ENCODE results near the gene KCNK13. TPM values are rescaled to one million over a fixed set of nuclear protein-coding genes. Genes with fewer than 3 reads are reported as not detected.

The KCNK13 gene
- polyA plus RNA-seq, 1 of the 3 experiments (the other 2 are of a cell fraction), result not detected

DNA sequence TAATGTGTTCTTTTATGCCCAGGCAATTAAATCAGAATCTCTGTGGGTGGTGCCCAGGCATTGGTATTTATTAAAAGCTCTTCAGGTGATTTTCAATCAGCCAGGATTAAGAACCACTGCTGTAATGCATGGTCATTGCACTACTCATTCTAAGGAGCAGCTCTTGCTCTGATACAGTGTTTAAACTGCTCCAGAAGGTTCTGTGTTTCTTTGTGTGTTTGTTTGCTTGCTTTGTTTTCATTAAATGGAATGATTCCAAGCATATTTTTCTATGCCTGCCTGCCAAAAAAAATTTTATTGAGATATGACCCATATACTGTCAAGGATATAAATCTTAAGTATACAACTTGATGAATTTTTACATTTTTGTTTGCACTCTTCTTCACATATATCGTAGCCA lies 54.0 kb downstream of the KCNK13 start:
- H4K20me1 ChIP-seq (ENCODE audit: insufficient read depth), result no peaks in the 10 kb centered on the region
- no peak overlapping the region for H3K4me2 ChIP-seq
- H3K27me3 ChIP-seq (ENCODE audit: insufficient read depth), result no peaks in the 10 kb centered on the region; the same call in 1 of the 2 replicates
- CTCF ChIA-PET, result interaction anchor here (3.4 kb wide), 1 partner anchor 9 kb away, joined by 9 read pairs; no protein-coding TSS in a partner anchor
- no peak for DNase-seq
- no peaks in the 10 kb centered on the region for H3K36me3 ChIP-seq (replicated peaks in 1 of 2; ENCODE audit: control insufficient read depth in 1 of 2, insufficient read depth in 2 of 2, low read length in 1 of 2)
- H3K4me1 ChIP-seq (ENCODE audit: control insufficient read depth in 1 of 2, insufficient read depth in 2 of 2, low read depth in 1 of 2, low read length in 1 of 2), result no peaks in the 10 kb centered on the region
- H3K27ac ChIP-seq (ENCODE audit: low read depth in 2 of 2, low read length in 1 of 2), result no peak overlapping the region
- H3F3A ChIP-seq (replicated peaks; ENCODE audit: insufficient read depth), result no peaks in the 10 kb centered on the region
- H3K79me2 ChIP-seq (ENCODE audit: insufficient read depth), result no peaks in the 10 kb centered on the region
- POLR2A ChIA-PET, result no interaction called here
- 53% methylated on average over 1 of the region's 1 CpG for WGBS (ENCODE audit: low lambda C conversion rate)
- no peak overlapping the region for H2AFZ ChIP-seq (ENCODE audit: low read depth)
- H3K9ac ChIP-seq, result no peak overlapping the region
- no peak overlapping the region for H3K4me3 ChIP-seq (ENCODE audit: low read depth in 2 of 2, low read length in 1 of 2)
- no peaks in the 10 kb centered on the region for H3K9me3 ChIP-seq
- no peaks in the 10 kb centered on the region for H3K9me2 ChIP-seq
- no peak for TF ChIP-seq TAF1 (IDR thresholded peaks at IDR 0.05; ENCODE audit: borderline replicate concordance, low read depth, low read length)
- no peak for TF ChIP-seq TEAD4 (IDR thresholded peaks at IDR 0.05; ENCODE audit: borderline replicate concordance, insufficient read depth)
- no peak for TF ChIP-seq FOSL2 (IDR thresholded peaks at IDR 0.05; ENCODE audit: borderline replicate concordance, low read depth)

DNA sequence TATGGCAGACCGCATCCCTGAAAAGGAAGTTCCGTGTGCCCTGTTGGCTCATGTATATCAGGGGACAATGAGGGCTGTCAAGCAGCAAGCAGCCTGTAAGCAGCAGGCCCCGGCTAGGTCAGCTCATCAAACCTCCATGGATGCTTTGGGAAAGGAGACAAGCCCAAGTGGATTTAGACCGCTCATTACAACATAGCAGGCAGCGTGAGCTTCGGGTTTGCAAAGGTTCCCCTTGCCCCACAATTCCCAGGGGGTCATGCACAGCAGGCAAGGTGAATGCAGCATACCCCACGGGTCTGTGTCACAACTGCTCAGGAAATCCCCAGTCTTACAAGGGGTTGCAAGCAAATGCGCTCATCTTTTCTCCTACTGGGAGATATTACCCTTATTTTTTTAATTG lies 54.6 kb downstream of the KCNK13 start:
- CTCF ChIA-PET, result no interaction called here
- POLR2A ChIA-PET, result no interaction called here
- no peak overlapping the region for H3K4me3 ChIP-seq (ENCODE audit: low read depth in 2 of 2, low read length in 1 of 2)
- no peaks in the 10 kb centered on the region for H3K36me3 ChIP-seq (replicated peaks in 1 of 2; ENCODE audit: control insufficient read depth in 1 of 2, insufficient read depth in 2 of 2, low read length in 1 of 2)
- no peaks in the 10 kb centered on the region; the same call in 1 of the 2 replicates for H3K27me3 ChIP-seq (ENCODE audit: insufficient read depth)
- no peaks in the 10 kb centered on the region for H4K20me1 ChIP-seq (ENCODE audit: insufficient read depth)
- TF ChIP-seq NRF1 (IDR thresholded peaks at IDR 0.05; ENCODE audit: low read depth, low read length), result no peak
- no peak overlapping the region for H3K9ac ChIP-seq
- no peaks in the 10 kb centered on the region for H3K9me2 ChIP-seq
- no peak overlapping the region for H2AFZ ChIP-seq (ENCODE audit: low read depth)
- H3K27ac ChIP-seq (ENCODE audit: low read depth in 2 of 2, low read length in 1 of 2), result no peak overlapping the region
- no peaks in the 10 kb centered on the region for H3K79me2 ChIP-seq (ENCODE audit: insufficient read depth)
- H3F3A ChIP-seq (replicated peaks; ENCODE audit: insufficient read depth), result no peaks in the 10 kb centered on the region
- 60% methylated on average over 7 of the region's 8 CpGs for WGBS (ENCODE audit: low lambda C conversion rate)
- H3K4me2 ChIP-seq, result no peak overlapping the region
- DNase-seq, result no peak
- H3K9me3 ChIP-seq, result no peaks in the 10 kb centered on the region
- H3K4me1 ChIP-seq (ENCODE audit: control insufficient read depth in 1 of 2, insufficient read depth in 2 of 2, low read depth in 1 of 2, low read length in 1 of 2), result no peaks in the 10 kb centered on the region

DNA sequence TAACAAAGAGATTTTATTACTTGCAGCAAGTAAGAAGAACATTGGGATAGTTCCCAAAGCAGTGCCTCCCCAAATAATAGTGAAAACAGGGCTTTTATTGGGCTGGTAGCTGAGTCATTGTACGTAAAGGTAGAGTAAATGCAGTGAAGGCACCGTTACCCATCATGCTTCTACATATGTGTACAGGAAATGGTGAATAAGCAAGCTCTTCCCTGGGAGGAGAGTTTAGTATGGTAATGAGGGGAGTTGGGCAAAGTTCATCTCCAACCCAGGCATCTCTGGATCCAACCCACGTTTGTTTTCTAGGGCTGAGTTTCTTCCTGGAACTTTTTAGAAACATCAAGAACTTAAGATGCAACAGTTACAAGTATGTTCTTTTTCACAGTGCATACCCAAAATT lies 56.2 kb downstream of the KCNK13 start:
- no peaks in the 10 kb centered on the region for H3K9me3 ChIP-seq
- H3K4me3 ChIP-seq (ENCODE audit: low read depth in 2 of 2, low read length in 1 of 2), result no peak overlapping the region
- no peak for DNase-seq
- no peaks in the 10 kb centered on the region for H3K79me2 ChIP-seq (ENCODE audit: insufficient read depth)
- H3K36me3 ChIP-seq (replicated peaks in 1 of 2; ENCODE audit: control insufficient read depth in 1 of 2, insufficient read depth in 2 of 2, low read length in 1 of 2), result no peaks in the 10 kb centered on the region
- POLR2A ChIA-PET, result no interaction called here
- H3K4me2 ChIP-seq, result no peak overlapping the region
- H3K9ac ChIP-seq, result no peak overlapping the region
- H3K27ac ChIP-seq (ENCODE audit: low read depth in 2 of 2, low read length in 1 of 2), result no peak overlapping the region
- CTCF ChIA-PET, result interaction anchor here (1.1 to 1.6 kb wide), 2 partner anchors 8 to 58 kb away, joined by 3 to 6 read pairs; no protein-coding TSS in a partner anchor
- H3K27me3 ChIP-seq (ENCODE audit: insufficient read depth), result no peaks in the 10 kb centered on the region; the same call in 1 of the 2 replicates
- H3F3A ChIP-seq (replicated peaks; ENCODE audit: insufficient read depth), result no peaks in the 10 kb centered on the region
- H2AFZ ChIP-seq (ENCODE audit: low read depth), result no peak overlapping the region
- H4K20me1 ChIP-seq (ENCODE audit: insufficient read depth), result no peaks in the 10 kb centered on the region
- no peaks in the 10 kb centered on the region for H3K9me2 ChIP-seq
- TF ChIP-seq, protein P1, sequence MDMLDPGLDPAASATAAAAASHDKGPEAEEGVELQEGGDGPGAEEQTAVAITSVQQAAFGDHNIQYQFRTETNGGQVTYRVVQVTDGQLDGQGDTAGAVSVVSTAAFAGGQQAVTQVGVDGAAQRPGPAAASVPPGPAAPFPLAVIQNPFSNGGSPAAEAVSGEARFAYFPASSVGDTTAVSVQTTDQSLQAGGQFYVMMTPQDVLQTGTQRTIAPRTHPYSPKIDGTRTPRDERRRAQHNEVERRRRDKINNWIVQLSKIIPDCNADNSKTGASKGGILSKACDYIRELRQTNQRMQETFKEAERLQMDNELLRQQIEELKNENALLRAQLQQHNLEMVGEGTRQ (IDR thresholded peaks at IDR 0.05; ENCODE audit: borderline replicate concordance, low read depth, low read length), result no peak
- TF ChIP-seq TCF12 (IDR thresholded peaks at IDR 0.05), result no peak
- TF ChIP-seq RXRA (IDR thresholded peaks at IDR 0.05; ENCODE audit: borderline replicate concordance, low read depth), result no peak
- no peaks in the 10 kb centered on the region for H3K4me1 ChIP-seq (ENCODE audit: control insufficient read depth in 1 of 2, insufficient read depth in 2 of 2, low read depth in 1 of 2, low read length in 1 of 2)
- WGBS (ENCODE audit: low lambda C conversion rate), result 35% methylated on average over 3 of the region's 3 CpGs

Measured in SK-N-SH (cell line).